GM20000 (cell line): Measurements from ENCODE around the gene SEMA5A.

Source experiments
- DNase-seq: peaks from one replicate; pipeline ENCODE4 v3.0.0; 2012; ENCODE audit warnings: low spot score
- CTCF ChIP-seq: IDR thresholded peaks from 2 replicates; pipeline ENCODE4 v1.5.1; 2012; ENCODE audit warnings: mild to moderate bottlenecking, control low read depth; ENCODE audit errors: extremely low read depth, missing control alignments

The SEMA5A gene

GRCh38 chr5:9572246-9572645 lies 26.4 kb upstream of the SEMA5A start:
- TF ChIP-seq CTCF = no peak
- DNase-seq = no peak

DNA sequence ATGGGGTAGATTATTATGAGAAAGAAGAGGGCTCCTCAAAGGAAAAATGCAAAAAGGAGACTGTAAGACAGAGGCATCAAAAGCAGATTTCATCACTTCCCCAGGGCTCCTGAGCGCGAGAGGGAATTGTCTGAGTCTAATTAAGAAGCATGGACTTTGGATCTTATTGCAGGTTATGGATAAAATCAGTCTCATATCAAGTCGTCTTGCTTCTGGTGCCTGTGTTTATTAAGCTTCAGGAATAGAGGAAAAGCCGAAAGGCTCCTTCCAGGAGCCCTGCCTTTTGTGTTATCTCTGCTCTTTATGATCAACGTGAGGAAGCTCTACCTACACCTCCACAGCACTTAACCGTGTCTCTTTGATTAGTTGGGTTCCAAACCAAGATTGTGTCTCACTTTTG lies 25.0 kb upstream of the SEMA5A start:
- no peak for TF ChIP-seq CTCF
- no peak for DNase-seq

- no peak for DNase-seq
- no peak for TF ChIP-seq CTCF
Measured at GRCh38 chr5:9567039-9567438, 21.2 kb upstream of the SEMA5A start.

- no peak for TF ChIP-seq CTCF
Measured at GRCh38 chr5:9564752-9565151, 18.9 kb upstream of the SEMA5A start.

GRCh38 chr5:9562141-9562540 lies 16.3 kb upstream of the SEMA5A start:
- DNase-seq = no peak
- TF ChIP-seq CTCF = no peak

More at GRCh38 chr5:9564752-9565151, 18.9 kb upstream of the SEMA5A start:
- no peak for DNase-seq

- TF ChIP-seq CTCF = no peak
- DNase-seq = no peak
Measured at GRCh38 chr5:9559965-9560364, 14.1 kb upstream of the SEMA5A start.

GRCh38 chr5:9558319-9558965 lies 12.6 kb upstream of the SEMA5A start:
- no peak for DNase-seq
- TF ChIP-seq CTCF = no peak
